HL-60 (cell line): Measurements from ENCODE around the gene PERCC1.

Experiments used
- DNase-seq, 2 experiments: peaks; one replicate each; pipeline ENCODE4 v3.0.0-alpha.2; 2010 to 2020; ENCODE audit warnings: low read depth in 1 of 2, low spot score in 1 of 2
- H3K27ac ChIP-seq: fragments of 250-450 bp; sonication (Bioruptor Pico); replicated peaks from 2 replicates; pipeline ENCODE4 v1.5.1; 2020; ENCODE audit warnings: mild to moderate bottlenecking, moderate library complexity
- H3K27me3 ChIP-seq: fragments of 250-450 bp; sonication (Bioruptor Pico); 2 replicates; pipeline ENCODE4 v1.5.1; 2021; ENCODE audit warnings: mild to moderate bottlenecking, moderate library complexity; ENCODE audit not compliant: insufficient read depth, poor library complexity, severe bottlenecking
- H3K4me3 ChIP-seq: replicated peaks from 2 replicates; pipeline ENCODE4 v1.5.1; 2011; ENCODE audit warnings: mild to moderate bottlenecking, control low read depth, low read length; ENCODE audit not compliant: insufficient read depth
- CTCF ChIP-seq: IDR thresholded peaks from one replicate; pipeline ENCODE4 v1.5.1; 2011; ENCODE audit warnings: low read length, control low read depth, inconsistent platforms; ENCODE audit not compliant: insufficient read depth
- GABPA ChIP-seq: IDR thresholded peaks from 2 replicates; pipeline ENCODE4 v1.6.1; 2012; ENCODE audit warnings: low read depth
- POLR2AphosphoS5 ChIP-seq: IDR thresholded peaks from 2 replicates; pipeline ENCODE4 v1.6.1; 2012; ENCODE audit warnings: low read depth
- REST ChIP-seq: IDR thresholded peaks from 2 replicates; pipeline ENCODE4 v1.6.1; 2012; ENCODE audit warnings: low read depth; ENCODE audit not compliant: insufficient replicate concordance
- SPI1 ChIP-seq: IDR thresholded peaks from 2 replicates; pipeline ENCODE4 v1.6.1; 2012; ENCODE audit warnings: low read depth, mild to moderate bottlenecking, borderline replicate concordance

PERCC1 gene

GRCh38 chr16:1454561-1454960, 23.7 kb downstream of the PERCC1 start:
- DNase-seq, result no peak
- H3K27ac ChIP-seq, result no peak overlapping the region
- TF ChIP-seq GABPA (no peak), SPI1 (no peak), POLR2AphosphoS5 (no peak), CTCF (no peak), REST (no peak)
- no peaks in the 10 kb centered on the region for H3K27me3 ChIP-seq
- no peak overlapping the region for H3K4me3 ChIP-seq

- no peak for DNase-seq
- TF ChIP-seq POLR2AphosphoS5 (no peak), SPI1 (no peak), CTCF (no peak), GABPA (no peak)
- H3K27ac ChIP-seq, result no peak overlapping the region
- H3K27me3 ChIP-seq, result no peaks in the 10 kb centered on the region
- no peak overlapping the region for H3K4me3 ChIP-seq
Measured at GRCh38 chr16:1455190-1456171, 24.6 kb downstream of the PERCC1 start.

GRCh38 chr16:1456951-1457350, 26.1 kb downstream of the PERCC1 start:
- TF ChIP-seq POLR2AphosphoS5, result no peak
- no peak for TF ChIP-seq REST
- no peak for TF ChIP-seq CTCF
- no peak for TF ChIP-seq GABPA
- no peak for TF ChIP-seq SPI1
- no peak for DNase-seq
- H3K4me3 ChIP-seq, result no peak overlapping the region
- no peak overlapping the region for H3K27ac ChIP-seq
- no peaks in the 10 kb centered on the region for H3K27me3 ChIP-seq
